Peyer's patch (tissue), 4 donors: ENCODE measurements around the gene EBI3. TPM values are rescaled to one million over a fixed set of nuclear protein-coding genes. Genes with fewer than 3 reads are reported as not detected.

Source experiments
- DNase-seq, 3 donors: peaks; one replicate each; pipeline ENCODE4 v3.0.0-alpha.2; 2017 to 2019
- H3K27ac ChIP-seq, 4 donors: fragments of 200-600 bp; sonication (generic); one replicate each; pipeline ENCODE4 v1.5.1; 2016 to 2019
- H3K27me3 ChIP-seq, 2 donors: fragments of 200-600 bp; sonication (generic); one replicate each; pipeline ENCODE4 v1.5.1; 2019
- H3K36me3 ChIP-seq, 3 donors: fragments of 200-600 bp; sonication (generic); one replicate each; pipeline ENCODE4 v1.5.1; 2016 to 2019
- H3K4me1 ChIP-seq, 4 donors: fragments of 200-600 bp; sonication (generic); one replicate each; pipeline ENCODE4 v1.5.1; 2016 to 2019
- H3K4me3 ChIP-seq, 4 donors: fragments of 200-600 bp; sonication (generic); 1 replicate in 3 of 4; 2 replicates in 1 of 4; pipeline ENCODE4 v1.5.1; 2016 to 2019; ENCODE audit warnings: mild to moderate bottlenecking in 1 of 4
- H3K9me3 ChIP-seq, 4 donors: fragments of 200-600 bp; sonication (generic); one replicate each; pipeline ENCODE4 v1.5.1; 2016 to 2019; ENCODE audit warnings: mild to moderate bottlenecking in 1 of 4
- POLR2A ChIP-seq, 2 donors: fragments of 450-650 bp; IDR thresholded peaks; one replicate each; pipeline ENCODE4 v1.5.1; 2017; ENCODE audit warnings: antibody characterized with exemption in 2 of 2, mild to moderate bottlenecking in 2 of 2, moderate library complexity in 2 of 2
- total RNA-seq, 4 donors: library from RNA; depleted of rRNA; stranded (reverse); fragments of >200 nt; gene quantifications; one replicate each; pipeline ENCODE4 v1.1.0, GENCODE V29; 2016
- TF ChIP-seq, protein P1 (sequence below), 6 experiments: fragments of 450-650 bp in 4 of 6; fragments of 200-600 bp in 2 of 6; sonication (generic) in 1 of 6; IDR thresholded peaks; one replicate each; pipeline ENCODE4 v1.5.1; 2017 to 2019; ENCODE audit warnings: antibody characterized with exemption in 6 of 6, mild to moderate bottlenecking in 3 of 6, moderate library complexity in 1 of 6

Gene EBI3
- total RNA-seq, 4 donors from 2014 or later, result 1.4 to 12.4 (median 1.9) TPM; not detected in 1

DNA sequence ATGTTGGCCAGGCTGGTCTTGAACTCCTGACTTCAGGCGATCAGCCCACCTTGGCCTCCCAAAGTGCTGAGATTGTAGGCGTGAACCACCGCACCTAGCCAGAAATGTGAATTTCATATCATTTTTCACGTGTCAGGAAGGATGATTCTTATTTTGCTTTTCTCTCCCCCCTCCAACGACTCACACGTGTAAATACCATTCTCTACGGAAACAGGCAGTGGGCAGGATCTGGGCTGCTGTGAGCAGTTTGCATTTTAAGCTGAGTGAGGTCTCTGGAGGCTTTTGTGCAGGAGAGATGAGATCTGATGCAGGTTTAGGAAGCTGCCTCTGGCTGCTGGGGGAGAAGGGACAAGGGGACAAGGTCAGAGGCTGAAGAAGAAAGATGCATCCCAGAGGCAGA lies 35.0 kb upstream of the EBI3 start:
- no peak overlapping the region for H3K4me3 ChIP-seq
- H3K9me3 ChIP-seq, result no peaks in the 10 kb centered on the region
- H3K4me1 ChIP-seq, result peaks cover 0 to 8% (median 0%) of the 10 kb centered on the region in 4 donors
- DNase-seq, result no peak
- H3K27me3 ChIP-seq, result peaks cover 0 to 13% of the 10 kb centered on the region in 2 donors
- no peaks in the 10 kb centered on the region for H3K36me3 ChIP-seq
- TF ChIP-seq POLR2A (IDR thresholded peaks at IDR 0.05), result no peak
- TF ChIP-seq, protein P1, sequence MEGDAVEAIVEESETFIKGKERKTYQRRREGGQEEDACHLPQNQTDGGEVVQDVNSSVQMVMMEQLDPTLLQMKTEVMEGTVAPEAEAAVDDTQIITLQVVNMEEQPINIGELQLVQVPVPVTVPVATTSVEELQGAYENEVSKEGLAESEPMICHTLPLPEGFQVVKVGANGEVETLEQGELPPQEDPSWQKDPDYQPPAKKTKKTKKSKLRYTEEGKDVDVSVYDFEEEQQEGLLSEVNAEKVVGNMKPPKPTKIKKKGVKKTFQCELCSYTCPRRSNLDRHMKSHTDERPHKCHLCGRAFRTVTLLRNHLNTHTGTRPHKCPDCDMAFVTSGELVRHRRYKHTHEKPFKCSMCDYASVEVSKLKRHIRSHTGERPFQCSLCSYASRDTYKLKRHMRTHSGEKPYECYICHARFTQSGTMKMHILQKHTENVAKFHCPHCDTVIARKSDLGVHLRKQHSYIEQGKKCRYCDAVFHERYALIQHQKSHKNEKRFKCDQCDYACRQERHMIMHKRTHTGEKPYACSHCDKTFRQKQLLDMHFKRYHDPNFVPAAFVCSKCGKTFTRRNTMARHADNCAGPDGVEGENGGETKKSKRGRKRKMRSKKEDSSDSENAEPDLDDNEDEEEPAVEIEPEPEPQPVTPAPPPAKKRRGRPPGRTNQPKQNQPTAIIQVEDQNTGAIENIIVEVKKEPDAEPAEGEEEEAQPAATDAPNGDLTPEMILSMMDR (IDR thresholded peaks at IDR 0.05), result no peak
- no peak overlapping the region for H3K27ac ChIP-seq

DNA sequence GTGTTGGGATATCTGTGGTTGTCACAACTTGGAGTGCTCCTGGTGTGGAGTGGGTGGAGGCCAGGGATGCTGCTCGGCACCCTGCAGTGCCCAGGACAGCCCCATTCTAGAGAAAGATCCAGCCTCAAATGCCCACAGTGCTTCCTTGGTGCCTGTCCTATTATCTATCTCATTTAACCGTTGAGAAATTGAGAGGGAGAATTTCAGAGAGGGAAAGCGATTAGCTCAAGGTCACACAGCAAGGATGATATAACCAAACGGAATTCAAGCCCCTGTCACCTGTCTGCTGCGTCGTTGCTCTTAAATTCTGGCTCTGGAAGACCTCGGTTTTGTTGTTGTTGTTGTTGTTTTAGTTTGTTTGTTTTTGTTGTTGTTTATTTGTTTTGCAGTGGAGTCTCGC lies 33.3 kb upstream of the EBI3 start:
- Histone ChIP-seq H3K27me3 (peaks cover 0 to 13% of the 10 kb centered on the region in 2 donors), H3K27ac (no peak overlapping the region), H3K36me3 (no peaks in the 10 kb centered on the region)

DNA sequence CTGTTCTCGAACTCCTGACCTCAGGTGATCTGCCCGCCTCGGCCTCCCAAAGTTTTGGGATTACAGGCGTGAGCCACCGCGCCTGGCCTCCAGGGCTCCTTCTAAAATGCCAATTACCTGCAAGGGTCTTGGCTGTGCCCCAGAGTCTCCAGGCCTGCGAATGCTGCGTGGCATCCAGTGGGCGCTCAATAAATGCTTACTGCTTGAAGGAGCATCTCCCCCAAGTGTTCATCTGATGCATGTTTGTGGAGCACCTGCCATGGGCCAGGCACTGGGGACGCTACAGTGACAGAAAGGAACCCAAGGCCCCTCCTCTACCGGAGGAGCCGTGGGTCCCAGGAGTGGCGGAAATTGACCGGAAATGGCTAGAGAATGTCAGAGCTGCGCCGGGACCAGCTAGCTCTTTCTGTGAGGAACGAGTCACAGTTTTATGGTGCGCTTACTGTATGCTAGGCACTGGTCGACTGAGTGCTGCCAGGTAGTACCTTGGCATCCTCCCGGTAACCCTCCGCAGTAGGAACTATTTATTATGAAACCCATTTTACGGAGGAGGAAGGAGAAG lies 32.7 kb upstream of the EBI3 start:
- Histone ChIP-seq H3K27me3 (peaks cover 0 to 13% of the 10 kb centered on the region in 2 donors), H3K36me3 (no peaks in the 10 kb centered on the region), H3K4me1 (peaks cover 0 to 8% (median 0%) of the 10 kb centered on the region in 4 donors), H3K4me3 (no peak overlapping the region), H3K27ac (no peak overlapping the region), H3K9me3 (no peaks in the 10 kb centered on the region)
- DNase-seq, result no peak
- TF ChIP-seq, protein P1 (IDR thresholded peaks at IDR 0.05), result no peak
- no peak for TF ChIP-seq POLR2A (IDR thresholded peaks at IDR 0.05)

More for the DNA sequence above, 33.3 kb upstream of the EBI3 start:
- no peak for DNase-seq
- H3K4me3 ChIP-seq, result no peak overlapping the region
- peaks cover 0 to 8% (median 0%) of the 10 kb centered on the region in 4 donors for H3K4me1 ChIP-seq
- no peak for TF ChIP-seq POLR2A (IDR thresholded peaks at IDR 0.05)
- TF ChIP-seq, protein P1 (IDR thresholded peaks at IDR 0.05), result no peak
- H3K9me3 ChIP-seq, result no peaks in the 10 kb centered on the region

DNA sequence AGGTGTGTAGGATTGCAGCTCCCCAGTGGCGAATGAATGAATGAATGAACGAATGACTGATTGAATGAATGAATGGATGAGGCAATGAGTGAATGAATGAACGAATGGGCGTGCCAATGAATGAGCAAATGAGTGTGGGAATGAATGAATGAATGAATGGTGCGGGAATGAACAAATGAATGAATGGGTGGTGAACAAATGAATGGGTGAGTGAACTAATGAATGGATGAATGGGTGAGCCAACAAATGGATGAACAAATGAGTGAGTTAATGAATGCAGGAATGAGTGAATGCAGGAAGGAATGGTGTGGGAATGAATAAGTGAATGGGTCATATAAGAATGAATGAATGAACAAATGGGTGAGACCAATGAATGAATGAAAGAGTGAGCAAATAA lies 32.1 kb upstream of the EBI3 start:
- no peak for TF ChIP-seq POLR2A (IDR thresholded peaks at IDR 0.05)
- TF ChIP-seq, protein P1 (IDR thresholded peaks at IDR 0.05), result no peak
- Histone ChIP-seq H3K36me3 (no peaks in the 10 kb centered on the region), H3K9me3 (no peaks in the 10 kb centered on the region), H3K4me1 (peaks cover 0 to 8% (median 0%) of the 10 kb centered on the region in 4 donors), H3K4me3 (no peak overlapping the region), H3K27ac (no peak overlapping the region), H3K27me3 (peaks cover 0 to 13% of the 10 kb centered on the region in 2 donors)
- no peak for DNase-seq

DNA sequence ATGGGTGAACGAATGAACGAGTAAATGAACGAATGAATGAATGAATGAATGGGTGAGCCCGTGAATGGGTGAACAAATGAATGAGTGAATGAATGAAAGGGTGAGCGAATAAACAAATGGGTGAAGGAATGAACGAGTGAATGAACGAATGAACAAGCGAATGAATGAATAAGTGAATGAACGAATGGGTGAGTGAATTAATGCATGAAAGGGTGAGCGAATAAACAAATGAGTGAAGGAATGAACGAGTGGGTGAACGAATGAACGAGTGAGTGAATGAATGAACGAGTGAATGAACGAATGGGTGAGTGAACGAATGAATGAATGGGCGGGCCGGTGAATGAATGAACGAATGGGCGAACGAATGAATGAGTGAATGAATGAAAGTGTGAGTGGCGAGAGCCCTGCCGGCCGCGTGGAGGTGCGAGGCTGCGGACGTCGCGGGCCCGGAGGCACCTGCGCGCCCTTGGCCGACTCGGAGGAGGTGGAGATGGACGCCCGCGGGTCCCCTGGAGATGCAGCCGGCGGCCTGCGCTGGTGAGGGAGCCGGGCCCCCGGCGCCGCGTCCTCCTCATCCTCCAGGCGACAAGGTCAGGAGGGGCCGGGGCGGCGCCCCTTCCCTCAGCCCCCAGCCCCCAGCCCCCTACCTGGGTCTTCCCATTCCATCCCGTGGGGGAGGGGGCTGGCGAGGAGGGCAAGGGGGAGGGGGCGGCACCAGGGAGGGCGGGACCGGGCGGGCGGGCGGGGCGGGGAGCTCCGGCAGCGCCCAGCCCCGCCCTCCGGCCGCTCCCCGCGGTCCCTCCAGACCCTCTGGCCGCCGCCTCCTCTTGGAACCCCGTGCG lies 31.5 kb upstream of the EBI3 start:
- TF ChIP-seq POLR2A (IDR thresholded peaks at IDR 0.05), result no peak
- TF ChIP-seq, protein P1 (IDR thresholded peaks at IDR 0.05), result no peak
- H3K27me3 ChIP-seq, result peaks cover 0 to 13% of the 10 kb centered on the region in 2 donors
- H3K4me1 ChIP-seq, result peaks cover 0 to 8% (median 0%) of the 10 kb centered on the region in 4 donors
- H3K9me3 ChIP-seq, result no peaks in the 10 kb centered on the region
- no peaks in the 10 kb centered on the region for H3K36me3 ChIP-seq
- no peak overlapping the region for H3K27ac ChIP-seq
- no peak for DNase-seq
- no peak overlapping the region for H3K4me3 ChIP-seq
